CD4-positive, alpha-beta T cell (primary cell): ENCODE data around the gene ANKRD33B. TPM values are rescaled to one million over a fixed set of nuclear protein-coding genes. Genes with fewer than 3 reads are reported as not detected.

Experiments used
- ATAC-seq: fragments of 200-7000 bp; cut with Tn5 transposase; one replicate; pipeline ENCODE4 v1.10.0; 2022; ENCODE audit warnings: mild to moderate bottlenecking; ENCODE audit not compliant: poor library complexity
- CTCF ChIA-PET: fragments of 350-600 bp; sonication (Branson Sonifier 250); formaldehyde crosslinking; loops from one replicate; lab custom pipeline; 2021; ENCODE audit warnings: antibody characterized with exemption, inconsistent platforms; lab: Charles Lee
- POLR2A ChIA-PET: fragments of 350-600 bp; sonication (Branson Sonifier 250); formaldehyde crosslinking; loops from one replicate; lab custom pipeline; 2021; ENCODE audit warnings: antibody characterized with exemption, inconsistent platforms; lab: Charles Lee
- DNase-seq, 14 experiments: peaks; one replicate each; pipeline ENCODE4 v3.0.0-alpha.2; 2013 to 2020; ENCODE audit warnings: mixed read lengths in 2 of 14
- H3K27ac ChIP-seq, 2 donors: one replicate each; pipeline versions ENCODE4 v1.5.1 to v1.7.0; 2013; ENCODE audit warnings: low read length in 2 of 2, low read depth in 1 of 2, mild to moderate bottlenecking in 1 of 2
- H3K27me3 ChIP-seq, 2 experiments: 1 replicate in 1 of 2; 2 replicates in 1 of 2; pipeline versions ENCODE4 v1.6.1 to v1.7.0; 2013; ENCODE audit warnings: low read length in 2 of 2, control low read depth in 1 of 2, mild to moderate bottlenecking in 1 of 2, moderate library complexity in 1 of 2; ENCODE audit not compliant: insufficient read depth in 2 of 2, control insufficient read depth in 1 of 2
- H3K36me3 ChIP-seq: one replicate; pipeline ENCODE4 v1.6.1; 2013; ENCODE audit warnings: low read length, control low read depth; ENCODE audit not compliant: insufficient read depth
- H3K4me1 ChIP-seq: one replicate; pipeline ENCODE4 v1.6.1; 2013; ENCODE audit warnings: low read length, control low read depth; ENCODE audit not compliant: insufficient read depth
- H3K4me3 ChIP-seq: one replicate; pipeline ENCODE4 v1.5.1; 2013; ENCODE audit warnings: mild to moderate bottlenecking, low read length, moderate library complexity
- H3K9me3 ChIP-seq, 2 experiments: 1 replicate in 1 of 2; 2 replicates in 1 of 2; pipeline versions ENCODE4 v1.6.1 to v1.7.0; 2013; ENCODE audit warnings: low read length in 2 of 2, mild to moderate bottlenecking in 2 of 2, control low read depth in 1 of 2, moderate library complexity in 1 of 2; ENCODE audit not compliant: control insufficient read depth in 1 of 2, insufficient read depth in 1 of 2
- H3K27ac Mint-ChIP-seq: one replicate; pipeline ENCODE4 v1.8.0; 2020; ENCODE audit warnings: mixed read lengths
- H3K27me3 Mint-ChIP-seq: one replicate; pipeline ENCODE4 v1.8.0; 2021; ENCODE audit warnings: mixed read lengths
- H3K36me3 Mint-ChIP-seq: one replicate; pipeline ENCODE4 v1.8.0; 2021; ENCODE audit warnings: low read depth, mixed read lengths
- H3K4me1 Mint-ChIP-seq: one replicate; pipeline ENCODE4 v1.8.0; 2021; ENCODE audit warnings: low read depth, mixed read lengths
- H3K4me3 Mint-ChIP-seq: one replicate; pipeline ENCODE4 v1.8.0; 2020; ENCODE audit warnings: mild to moderate bottlenecking, mixed read lengths
- H3K9me3 Mint-ChIP-seq: one replicate; pipeline ENCODE4 v1.8.0; 2020; ENCODE audit warnings: mixed read lengths
- CTCF ChIP-seq: fragments of 200-600 bp; IDR thresholded peaks from one replicate; pipeline ENCODE4 v1.8.0; 2022; ENCODE audit warnings: antibody characterized with exemption, mild to moderate bottlenecking
- intact Hi-C, 2 experiments: fragments of 100-400 bp; cut with DNase I in 1 of 2; cut with micrococcal nuclease in 1 of 2; formaldehyde crosslinking; loops; one replicate each; pipeline versions ENCODE4 v1.15.1 to v1.9.0; 2023 to 2025; cut with DNase I, micrococcal nuclease
- total RNA-seq, 174 experiments: library from RNA in 2 of 174; stranded (reverse) in 2 of 174; gene quantifications; one replicate each; pipeline ENCODE4 v1.2.3 and lab custom pipeline; 2021 to 2026

Gene ANKRD33B
- total RNA-seq, 2 experiments from 2014 or later = 0.99 to 1.3 TPM

DNA sequence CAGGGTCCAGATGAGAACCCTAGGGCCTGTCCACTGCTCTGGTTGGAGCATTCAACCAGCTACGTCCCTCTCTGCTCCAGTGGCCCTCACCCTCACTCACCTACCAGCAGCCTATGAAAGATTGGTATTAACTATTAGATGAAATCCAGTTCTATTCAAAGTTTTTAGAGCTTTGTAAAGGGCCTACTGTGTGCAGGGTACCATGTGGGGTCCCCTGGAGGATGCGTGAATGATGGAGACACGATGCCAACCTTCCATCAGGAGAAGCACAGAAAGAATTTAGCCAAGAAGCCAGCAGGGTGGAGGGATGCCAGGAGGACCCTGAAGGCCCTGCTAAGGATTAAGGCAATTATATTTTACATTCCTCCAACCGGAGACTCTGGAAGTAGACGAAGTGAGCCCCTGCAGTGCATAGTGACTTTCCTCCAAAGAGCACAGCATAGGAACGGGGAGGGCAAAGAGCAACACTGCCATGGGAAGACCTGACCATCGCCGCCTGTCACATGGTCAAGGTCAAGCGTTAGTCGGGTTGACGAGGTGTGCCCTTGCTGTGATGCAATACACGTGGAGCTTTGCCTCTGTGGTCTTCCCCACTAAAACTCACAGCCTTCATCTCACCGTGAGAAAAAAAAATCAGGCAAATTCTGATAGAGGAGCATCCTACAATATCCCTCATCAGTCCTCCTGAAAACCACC is 22.8 kb upstream of the ANKRD33B start:
- intact Hi-C loops = no loop called here
- CTCF ChIA-PET = no interaction called here
- Histone ChIP-seq H3K4me1 (peaks cover 17% of the 10 kb centered on the region), H3K27ac (no peak overlapping the region), H3K4me3 (no peak overlapping the region), H3K27me3 (peaks cover 3 to 5% of the 10 kb centered on the region in 2 experiments), H3K9me3 (no peaks in the 10 kb centered on the region), H3K36me3 (no peaks in the 10 kb centered on the region)
- no peak for TF ChIP-seq CTCF
- Mint-ChIP-seq H3K9me3 (no peaks in the 10 kb centered on the region), H3K4me1 (peaks cover 13% of the 10 kb centered on the region), H3K27ac (no peak overlapping the region), H3K27me3 (peaks cover 32% of the 10 kb centered on the region), H3K36me3 (no peaks in the 10 kb centered on the region), H3K4me3 (no peak overlapping the region)
- DNase-seq = no peak
- ATAC-seq = no peak
- POLR2A ChIA-PET = no interaction called here

GRCh38 chr5:10542055-10542550 is 21.8 kb upstream of the ANKRD33B start:
- no peak overlapping the region for H3K27ac Mint-ChIP-seq
- H3K4me1 ChIP-seq = peaks cover 11% of the 10 kb centered on the region
- H3K36me3 ChIP-seq = no peaks in the 10 kb centered on the region
- H3K4me3 ChIP-seq = no peak overlapping the region
- DNase-seq (no peak), ATAC-seq (no peak)
- TF ChIP-seq CTCF = no peak
- intact Hi-C loops = no loop called here
- peaks cover 32% of the 10 kb centered on the region for H3K27me3 Mint-ChIP-seq
- no peak overlapping the region for H3K4me3 Mint-ChIP-seq
- no peak overlapping the region for H3K27ac ChIP-seq
- ChIA-PET CTCF (interaction anchor here (0.8 kb wide), 1 partner anchor 19 kb away, joined by 3 read pairs; no protein-coding TSS in a partner anchor), POLR2A (no interaction called here)
- H3K9me3 ChIP-seq = no peaks in the 10 kb centered on the region
- H3K9me3 Mint-ChIP-seq = no peaks in the 10 kb centered on the region
- peaks cover 3 to 5% of the 10 kb centered on the region in 2 experiments for H3K27me3 ChIP-seq
- H3K4me1 Mint-ChIP-seq = peaks cover 6% of the 10 kb centered on the region
- H3K36me3 Mint-ChIP-seq = no peaks in the 10 kb centered on the region

- intact Hi-C loops = no loop called here
- H3K9me3 Mint-ChIP-seq = no peaks in the 10 kb centered on the region
- H3K27me3 ChIP-seq = peaks cover 3 to 5% of the 10 kb centered on the region in 2 experiments
These were observed 20.3 kb upstream of the ANKRD33B start for GRCh38 chr5:10543585-10544040.

More at GRCh38 chr5:10543585-10544040, 20.3 kb upstream of the ANKRD33B start:
- DNase-seq = no peak
- H3K36me3 Mint-ChIP-seq = no peaks in the 10 kb centered on the region
- no peaks in the 10 kb centered on the region for H3K4me1 ChIP-seq
- no peak for ATAC-seq
- no peak overlapping the region for H3K4me3 Mint-ChIP-seq
- ChIA-PET POLR2A (no interaction called here), CTCF (no interaction called here)
- no peaks in the 10 kb centered on the region for H3K36me3 ChIP-seq
- H3K27ac ChIP-seq = no peak overlapping the region
- peaks cover 24% of the 10 kb centered on the region for H3K27me3 Mint-ChIP-seq
- TF ChIP-seq CTCF = no peak
- peaks cover 0 to 4% of the 10 kb centered on the region in 2 experiments for H3K9me3 ChIP-seq
- H3K4me1 Mint-ChIP-seq = no peaks in the 10 kb centered on the region
- H3K27ac Mint-ChIP-seq = no peak overlapping the region
- H3K4me3 ChIP-seq = no peak overlapping the region
